Fibroblast of pulmonary artery (primary cell): ENCODE measurements around the gene ZNF627.
"Not testable (repeated sequence)": the region's sequence is repeated elsewhere in the genome, so short reads cannot be mapped to it uniquely, and the experiment has no call there.

Experiments
- DNase-seq: peaks from one replicate; pipeline ENCODE4 v3.0.0-alpha.2; 2010; ENCODE audit warnings: low read depth
- H3K4me3 ChIP-seq: replicated peaks from 2 replicates; pipeline ENCODE4 v1.5.1; 2011; ENCODE audit warnings: low read depth, mild to moderate bottlenecking, control low read depth, low read length, moderate library complexity
- TF ChIP-seq, protein P1 (sequence below): IDR thresholded peaks from 2 replicates; pipeline ENCODE4 v1.5.1; 2011; ENCODE audit warnings: mild to moderate bottlenecking, control low read depth, low read length, inconsistent platforms; ENCODE audit errors: missing control alignments

Gene ZNF627

DNA sequence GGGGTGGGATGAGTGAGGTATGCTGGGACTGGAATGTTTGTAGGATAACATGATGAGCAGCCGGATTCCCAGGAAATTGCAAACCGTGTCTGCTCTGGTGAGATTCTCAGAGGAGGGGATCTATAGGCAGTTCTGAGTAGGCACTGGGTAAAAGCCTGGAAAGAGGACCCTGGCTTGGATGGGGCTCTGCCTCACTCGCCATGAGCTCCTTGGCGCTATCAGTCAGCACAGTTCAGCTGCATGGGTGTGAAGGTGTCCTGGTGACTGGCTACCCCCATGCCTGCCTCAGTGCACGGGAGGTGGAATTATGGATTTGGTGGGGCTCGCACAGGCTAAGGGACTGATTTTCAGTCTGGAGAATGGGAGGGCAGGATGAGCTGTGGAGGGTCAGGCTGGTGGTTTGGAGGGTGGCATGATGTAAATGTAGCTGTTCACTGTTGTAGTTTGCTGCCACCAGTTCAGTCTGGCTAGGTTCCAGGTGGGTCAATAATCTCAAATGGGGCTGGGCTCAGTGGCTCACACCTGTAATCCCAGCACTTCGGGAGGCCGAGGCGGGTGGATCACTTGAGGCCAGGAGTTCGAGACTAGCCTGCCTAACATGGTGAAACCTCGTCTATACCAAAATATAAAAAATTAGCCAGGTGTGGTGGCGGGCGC is 9.2 kb upstream of the ZNF627 start:
- TF ChIP-seq, protein P1, sequence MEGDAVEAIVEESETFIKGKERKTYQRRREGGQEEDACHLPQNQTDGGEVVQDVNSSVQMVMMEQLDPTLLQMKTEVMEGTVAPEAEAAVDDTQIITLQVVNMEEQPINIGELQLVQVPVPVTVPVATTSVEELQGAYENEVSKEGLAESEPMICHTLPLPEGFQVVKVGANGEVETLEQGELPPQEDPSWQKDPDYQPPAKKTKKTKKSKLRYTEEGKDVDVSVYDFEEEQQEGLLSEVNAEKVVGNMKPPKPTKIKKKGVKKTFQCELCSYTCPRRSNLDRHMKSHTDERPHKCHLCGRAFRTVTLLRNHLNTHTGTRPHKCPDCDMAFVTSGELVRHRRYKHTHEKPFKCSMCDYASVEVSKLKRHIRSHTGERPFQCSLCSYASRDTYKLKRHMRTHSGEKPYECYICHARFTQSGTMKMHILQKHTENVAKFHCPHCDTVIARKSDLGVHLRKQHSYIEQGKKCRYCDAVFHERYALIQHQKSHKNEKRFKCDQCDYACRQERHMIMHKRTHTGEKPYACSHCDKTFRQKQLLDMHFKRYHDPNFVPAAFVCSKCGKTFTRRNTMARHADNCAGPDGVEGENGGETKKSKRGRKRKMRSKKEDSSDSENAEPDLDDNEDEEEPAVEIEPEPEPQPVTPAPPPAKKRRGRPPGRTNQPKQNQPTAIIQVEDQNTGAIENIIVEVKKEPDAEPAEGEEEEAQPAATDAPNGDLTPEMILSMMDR = no peak
- DNase-seq = no peak
- H3K4me3 ChIP-seq = no peak overlapping the region

DNA sequence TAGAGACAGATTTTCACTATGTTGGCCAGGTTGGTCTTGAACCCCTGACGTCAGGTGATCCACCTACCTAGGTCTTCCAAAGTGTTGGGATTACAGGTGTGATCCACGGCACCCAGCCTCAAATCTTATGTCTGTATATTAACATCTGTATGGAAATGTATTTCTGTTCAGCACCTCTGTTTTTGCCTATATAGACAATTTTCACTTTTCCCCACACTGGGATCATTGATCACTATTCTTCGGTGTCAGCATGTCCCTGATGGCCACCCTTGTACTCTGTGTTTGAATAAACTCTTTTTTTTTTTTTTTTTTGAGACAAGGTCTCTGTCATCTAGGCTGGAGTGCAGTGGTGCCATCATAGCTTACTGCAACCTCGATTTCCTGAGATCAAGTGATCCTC is 3.2 kb upstream of the ZNF627 start:
- TF ChIP-seq, protein P1 = no peak
- DNase-seq = no peak
- no peak overlapping the region for H3K4me3 ChIP-seq

DNA sequence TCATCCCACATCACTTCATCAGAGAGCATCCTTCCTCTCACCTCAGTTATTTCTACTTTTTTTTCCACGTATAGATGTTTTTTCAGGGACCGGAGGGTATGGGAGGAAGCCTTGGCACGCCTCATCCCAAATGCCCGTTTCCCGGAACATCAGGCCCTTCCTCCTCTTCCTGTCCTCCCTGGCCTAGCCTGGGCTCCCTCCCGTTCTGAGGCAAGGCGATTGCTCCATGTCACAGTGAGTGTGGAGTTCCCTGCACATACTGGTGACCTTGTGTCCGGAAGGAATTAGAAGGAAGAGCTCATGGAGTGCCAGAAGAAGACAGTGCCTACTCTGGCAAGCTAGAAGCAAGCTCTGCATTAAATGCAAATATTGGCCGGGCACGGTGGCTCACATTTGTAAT is 1.1 kb upstream of the ZNF627 start:
- no peak for DNase-seq
- H3K4me3 ChIP-seq = no peak overlapping the region
- TF ChIP-seq, protein P1 = no peak

DNA sequence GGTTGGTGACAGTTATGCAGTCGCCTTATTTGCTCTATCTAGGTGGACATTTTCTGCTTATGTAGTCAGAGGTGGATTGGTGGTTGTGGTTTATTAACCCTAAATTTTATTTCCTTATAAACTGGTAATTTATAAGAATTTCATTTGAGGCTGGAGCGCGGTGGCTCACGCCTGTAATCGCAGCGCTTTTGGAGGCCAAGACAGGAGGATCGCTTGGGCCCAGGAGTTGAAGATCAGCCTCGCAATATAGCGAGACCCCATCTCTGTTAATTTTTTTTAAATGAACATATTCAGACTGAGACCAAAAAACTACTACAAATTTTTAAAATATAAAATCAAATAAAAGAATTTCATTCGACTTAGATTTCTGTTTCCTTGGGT is 810 bp downstream of the ZNF627 start:
- TF ChIP-seq, protein P1 = no peak
- DNase-seq = peak; percentile 42
- peak overlapping the region; percentile 94 for H3K4me3 ChIP-seq

DNA sequence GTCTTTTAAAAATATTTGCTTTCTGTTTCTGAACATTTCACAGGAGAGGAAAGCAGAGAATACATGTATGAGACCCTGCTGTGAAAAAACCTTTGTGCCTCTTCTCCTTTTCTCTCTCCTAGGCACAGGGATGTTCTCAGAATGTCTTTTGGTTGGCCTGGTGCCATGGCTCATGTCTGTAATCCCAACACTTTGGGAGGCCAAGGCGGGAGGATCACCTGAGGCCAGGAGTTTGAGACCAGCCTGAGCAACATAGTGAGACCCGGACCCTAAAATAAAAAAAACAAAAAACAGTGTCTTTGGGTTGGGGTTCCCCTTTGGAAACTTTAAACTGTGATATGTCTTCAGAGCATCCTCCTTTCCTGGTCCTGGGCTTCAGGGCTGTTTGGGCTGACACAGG is 1.5 kb downstream of the ZNF627 start:
- peak overlapping the region; percentile 94 for H3K4me3 ChIP-seq
- TF ChIP-seq, protein P1 = no peak
- DNase-seq = no peak

DNA sequence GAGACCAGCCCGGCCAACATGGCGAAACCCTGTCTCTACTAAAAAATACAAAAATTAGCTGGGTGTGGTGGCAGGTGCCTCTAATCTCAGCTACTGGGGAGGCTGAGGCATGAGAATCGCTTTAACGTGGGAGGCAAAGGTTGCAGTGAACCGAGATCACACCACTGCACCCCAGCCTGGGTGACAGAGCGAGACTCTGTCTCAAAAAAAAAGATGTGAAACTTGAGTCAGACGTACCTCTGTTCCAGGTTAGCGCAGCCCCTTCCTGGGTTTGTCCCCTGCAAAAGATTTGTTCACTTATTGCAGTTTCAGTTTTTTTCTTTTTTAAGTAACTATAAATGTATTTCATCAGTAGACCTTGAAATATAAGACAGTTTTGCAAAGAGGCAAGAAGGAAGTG is 2.4 kb downstream of the ZNF627 start:
- H3K4me3 ChIP-seq, DNase-seq: not testable (repeated sequence)

DNA sequence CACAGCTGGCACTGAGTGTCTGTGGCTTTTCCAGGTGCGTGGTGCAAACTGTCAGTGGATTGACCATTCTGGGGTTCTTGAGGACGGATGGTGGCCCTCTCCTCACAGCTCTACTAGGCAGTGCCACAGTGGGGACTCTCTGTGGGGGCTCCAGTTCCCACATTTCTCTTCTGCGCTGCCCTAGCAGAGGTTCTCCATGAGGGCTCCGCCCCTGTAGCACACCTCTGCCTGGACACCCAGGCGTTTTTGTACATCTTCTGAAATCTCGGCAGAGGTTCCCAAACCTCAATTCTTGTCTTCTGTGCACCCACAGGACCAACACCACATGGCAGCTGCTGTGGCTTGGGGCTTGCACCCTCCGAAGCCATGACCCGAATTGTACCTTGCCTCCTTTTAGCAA is 9.2 kb downstream of the ZNF627 start:
- H3K4me3 ChIP-seq = no peak overlapping the region
- DNase-seq = no peak
- TF ChIP-seq, protein P1 = no peak

DNA sequence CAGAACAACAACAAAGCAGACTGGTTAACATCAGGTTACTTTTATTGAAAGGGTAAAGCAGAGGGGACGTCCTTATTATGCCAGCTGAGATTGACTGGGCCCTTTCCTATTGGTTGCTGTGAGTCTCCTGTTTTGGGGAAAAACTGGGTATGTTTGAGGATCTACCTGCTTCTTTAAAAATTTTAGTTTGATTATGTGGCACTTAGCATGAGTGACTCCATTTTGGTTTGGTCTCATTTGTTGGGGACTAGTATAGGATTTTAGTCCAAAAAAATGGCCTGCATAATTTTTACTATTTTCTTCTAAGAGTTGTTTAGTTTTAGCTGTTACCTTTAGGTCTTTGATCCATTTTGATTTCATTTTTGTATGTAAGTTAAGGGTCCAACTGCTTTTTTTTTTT is 14.4 kb downstream of the ZNF627 start:
- TF ChIP-seq, protein P1 = no peak
- H3K4me3 ChIP-seq = no peak overlapping the region
- DNase-seq = no peak
